ENCODE measurements around the gene ROBO4.

DNA sequence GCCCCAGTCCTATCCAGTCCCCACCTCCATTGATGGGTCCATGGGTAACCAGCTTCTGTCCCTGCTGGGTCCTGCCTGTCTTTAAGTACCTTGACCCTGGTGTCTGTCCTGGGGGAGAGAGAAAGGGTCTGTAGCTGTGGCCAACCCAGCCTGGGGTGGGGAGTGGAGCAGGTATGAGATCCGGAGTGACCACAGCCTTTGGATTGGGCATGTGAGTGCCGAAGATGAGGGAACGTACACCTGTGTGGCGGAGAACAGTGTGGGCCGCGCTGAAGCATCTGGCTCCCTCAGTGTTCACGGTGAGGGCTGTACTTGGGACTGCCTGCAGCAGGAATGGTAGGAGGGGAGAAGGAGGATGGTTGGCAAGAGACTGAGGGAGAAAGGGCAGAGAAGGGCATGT is 27.2 kb downstream of the ROBO4 start:
- TF ChIP-seq YY1 (IDR thresholded peaks at IDR 0.05; ENCODE audit: insufficient read depth, insufficient read length) (no peak), ZNF274 (IDR thresholded peaks at IDR 0.05; ENCODE audit: low read depth, low read length) (no peak), SUZ12 (IDR thresholded peaks at IDR 0.05; ENCODE audit: extremely low read depth, insufficient read depth, insufficient read length) (no peak)
